Vagina (tissue), 2 donors: Measurements from ENCODE around the gene LRRC31.

Source experiments
- CTCF ChIP-seq, 3 experiments: fragments of 450-650 bp in 2 of 3; fragments of 200-600 bp in 1 of 3; sonication (generic) in 1 of 3; IDR thresholded peaks; one replicate each; pipeline ENCODE4 v1.5.1; 2017 to 2019; ENCODE audit warnings: antibody characterized with exemption in 3 of 3, mild to moderate bottlenecking in 2 of 3, moderate library complexity in 2 of 3
- POLR2A ChIP-seq, 2 donors: fragments of 450-650 bp; IDR thresholded peaks; one replicate each; pipeline ENCODE4 v1.6.1; 2017; ENCODE audit warnings: antibody characterized with exemption in 2 of 2, mild to moderate bottlenecking in 2 of 2, moderate library complexity in 2 of 2

GRCh38 chr3:169822091-169822490 is 47.6 kb downstream of the LRRC31 start:
- TF ChIP-seq CTCF (IDR thresholded peaks at IDR 0.05) (no peak), POLR2A (IDR thresholded peaks at IDR 0.05) (no peak)
